CD4-positive, alpha-beta T cell treated with Interleukin-17A for 1 hour (primary cell): ENCODE data around the gene TRANK1.
"Not testable (repeated sequence)": the region's sequence is repeated elsewhere in the genome, so short reads cannot be mapped to it uniquely, and the experiment has no call there.

Experiments used
- DNase-seq: peaks from one replicate; pipeline ENCODE4 v3.0.0-alpha.2; 2020

The TRANK1 gene

GRCh38 chr3:36881735-36882134, 63.1 kb downstream of the TRANK1 start:
- DNase-seq = no peak

- DNase-seq = not testable (repeated sequence)
These were observed 65.0 kb downstream of the TRANK1 start for GRCh38 chr3:36879842-36880241.

- DNase-seq = no peak
These were observed 66.7 kb downstream of the TRANK1 start for GRCh38 chr3:36877930-36878685.

- peak; percentile 83 for DNase-seq
These were observed 68.5 kb downstream of the TRANK1 start for GRCh38 chr3:36876181-36876936.

- no peak for DNase-seq
These were observed 69.5 kb downstream of the TRANK1 start for GRCh38 chr3:36875397-36875796.

GRCh38 chr3:36874424-36874823, 70.4 kb downstream of the TRANK1 start:
- no peak for DNase-seq

GRCh38 chr3:36871379-36872126, 73.3 kb downstream of the TRANK1 start:
- no peak for DNase-seq

- DNase-seq = peak; percentile 68
These were observed 76.0 kb downstream of the TRANK1 start for GRCh38 chr3:36868614-36869436.

GRCh38 chr3:36867810-36868209, 77.0 kb downstream of the TRANK1 start:
- no peak for DNase-seq

GRCh38 chr3:36866368-36866767, 78.5 kb downstream of the TRANK1 start:
- DNase-seq = no peak

- DNase-seq = no peak
These were observed 80.4 kb downstream of the TRANK1 start for GRCh38 chr3:36864180-36865053.

- no peak for DNase-seq
These were observed 82.6 kb downstream of the TRANK1 start for GRCh38 chr3:36862076-36862755.

GRCh38 chr3:36859494-36859893, 85.4 kb downstream of the TRANK1 start:
- no peak for DNase-seq

GRCh38 chr3:36852071-36852470, 92.8 kb downstream of the TRANK1 start:
- DNase-seq = no peak

GRCh38 chr3:36850743-36851142, 94.1 kb downstream of the TRANK1 start:
- DNase-seq = no peak

- DNase-seq = no peak
These were observed 98.4 kb downstream of the TRANK1 start for GRCh38 chr3:36846406-36846805.

GRCh38 chr3:36843065-36844051, 101.5 kb downstream of the TRANK1 start:
- DNase-seq = peak; percentile 54

- DNase-seq = no peak
These were observed 102.6 kb downstream of the TRANK1 start for GRCh38 chr3:36842275-36842674.

GRCh38 chr3:36840453-36840921, 104.4 kb downstream of the TRANK1 start:
- DNase-seq = no peak

GRCh38 chr3:36837089-36837488, 107.8 kb downstream of the TRANK1 start:
- DNase-seq = no peak
